SH-SY5Y (cell line): Measurements from ENCODE around the gene PEX19.

ENCODE experiments used
- GATA2 ChIP-seq: IDR thresholded peaks from 2 replicates; pipeline ENCODE4 v1.6.1; 2011; ENCODE audit warnings: mild to moderate bottlenecking, low read depth, low read length
- GATA3 ChIP-seq: IDR thresholded peaks from 2 replicates; pipeline ENCODE4 v1.6.1; 2011; ENCODE audit warnings: low read depth, mild to moderate bottlenecking, low read length, moderate library complexity

- TF ChIP-seq GATA3 (no peak), GATA2 (no peak)
Measured at GRCh38 chr1:160332516-160332915, 47.6 kb upstream of the PEX19 start.
